GM12891 (cell line): ENCODE data around the gene WDHD1.

ENCODE experiments used
- PAX5 ChIP-seq: IDR thresholded peaks from 2 replicates; pipeline ENCODE4 v1.6.1; 2011; ENCODE audit warnings: low read length, moderate library complexity, mild to moderate bottlenecking; ENCODE audit not compliant: insufficient read depth, severe bottlenecking
- POLR2A ChIP-seq: IDR thresholded peaks from 2 replicates; pipeline ENCODE4 v1.6.1; 2011; ENCODE audit warnings: low read depth, low read length, control low read depth
- POLR2AphosphoS5 ChIP-seq: IDR thresholded peaks from 2 replicates; pipeline ENCODE4 v1.6.1; 2011; ENCODE audit warnings: low read depth, low read length, control low read depth

- TF ChIP-seq POLR2AphosphoS5: no peak
- no peak for TF ChIP-seq POLR2A
- TF ChIP-seq PAX5: no peak
These were observed 41.7 kb downstream of the WDHD1 start for GRCh38 chr14:54985156-54985555.
